Suprapubic skin (tissue), 4 donors: Measurements from ENCODE around the gene METAP1. TPM values are rescaled to one million over a fixed set of nuclear protein-coding genes. Genes with fewer than 3 reads are reported as not detected.

Source experiments
- DNase-seq, 2 donors: peaks; one replicate each; pipeline ENCODE4 v3.0.0-alpha.2; 2019; ENCODE audit warnings: low spot score in 2 of 2
- H3K27ac ChIP-seq: fragments of 200-600 bp; sonication (generic); one replicate; pipeline ENCODE4 v1.5.1; 2019
- H3K27me3 ChIP-seq: fragments of 200-600 bp; sonication (generic); one replicate; pipeline ENCODE4 v1.5.1; 2019
- H3K36me3 ChIP-seq: fragments of 200-600 bp; sonication (generic); one replicate; pipeline ENCODE4 v1.5.1; 2019
- H3K4me1 ChIP-seq: fragments of 200-600 bp; sonication (generic); one replicate; pipeline ENCODE4 v1.5.1; 2019
- H3K4me3 ChIP-seq: fragments of 200-600 bp; sonication (generic); one replicate; pipeline ENCODE4 v1.5.1; 2019; ENCODE audit warnings: mild to moderate bottlenecking
- H3K9me3 ChIP-seq: fragments of 200-600 bp; sonication (generic); one replicate; pipeline ENCODE4 v1.5.1; 2019
- EP300 ChIP-seq: sonication (generic); formaldehyde crosslinking; IDR thresholded peaks from one replicate; pipeline ENCODE4 v1.6.1; 2017; ENCODE audit warnings: antibody characterized with exemption
- POLR2A ChIP-seq, 2 donors: fragments of 450-650 bp; IDR thresholded peaks; one replicate each; pipeline ENCODE4 v1.6.1; 2017; ENCODE audit warnings: antibody characterized with exemption in 2 of 2, mild to moderate bottlenecking in 2 of 2, moderate library complexity in 2 of 2
- POLR2AphosphoS5 ChIP-seq, 3 donors: sonication (generic); formaldehyde crosslinking; IDR thresholded peaks; one replicate each; pipeline ENCODE4 v1.6.1; 2017; ENCODE audit warnings: antibody characterized with exemption in 3 of 3
- WGBS: methylation state at CpG from one replicate; pipeline ENCODE4 v1.1.5; 2018; 5-methylcytosine and 5-hydroxymethylcytosine counted together
- total RNA-seq, 4 donors: library from RNA; depleted of rRNA; stranded (reverse); fragments of >200 nt; gene quantifications; one replicate each; pipeline ENCODE4 v1.1.0, GENCODE V29; 2016
- TF ChIP-seq, protein P1 (sequence below), 2 donors: fragments of 200-600 bp in 1 of 2; fragments of 450-650 bp in 1 of 2; sonication (generic) in 1 of 2; IDR thresholded peaks; one replicate each; pipeline ENCODE4 v1.5.1; 2016 to 2019; ENCODE audit warnings: antibody characterized with exemption in 2 of 2, mild to moderate bottlenecking in 1 of 2, moderate library complexity in 1 of 2

Gene METAP1
- total RNA-seq, 4 donors from 2014 or later, result 40.0 to 55.9 (median 49.4) TPM

DNA sequence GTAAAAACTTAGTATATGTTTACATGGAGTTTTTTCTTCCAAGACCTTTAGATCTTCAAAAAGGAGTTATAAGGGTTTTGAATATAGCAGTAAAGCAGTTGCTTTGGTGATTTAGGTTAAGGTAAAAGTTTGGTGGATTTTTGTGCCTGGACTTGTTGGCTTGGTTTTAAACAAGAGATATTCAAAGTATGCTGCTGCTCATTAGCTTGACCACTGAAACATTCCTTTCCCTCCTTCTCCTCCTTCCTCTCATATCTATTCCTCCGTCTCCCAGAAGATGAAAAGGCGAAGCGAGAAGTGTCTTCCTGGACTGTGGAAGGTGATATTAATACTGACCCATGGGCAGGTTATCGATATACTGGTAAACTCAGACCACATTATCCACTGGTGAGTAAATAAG, 38.4 kb downstream of the METAP1 start:
- H3K27ac ChIP-seq, result no peak overlapping the region
- TF ChIP-seq EP300 (no peak), POLR2AphosphoS5 (IDR thresholded peaks at IDR 0.05) (no peak), POLR2A (IDR thresholded peaks at IDR 0.05) (no peak)
- TF ChIP-seq, protein P1, sequence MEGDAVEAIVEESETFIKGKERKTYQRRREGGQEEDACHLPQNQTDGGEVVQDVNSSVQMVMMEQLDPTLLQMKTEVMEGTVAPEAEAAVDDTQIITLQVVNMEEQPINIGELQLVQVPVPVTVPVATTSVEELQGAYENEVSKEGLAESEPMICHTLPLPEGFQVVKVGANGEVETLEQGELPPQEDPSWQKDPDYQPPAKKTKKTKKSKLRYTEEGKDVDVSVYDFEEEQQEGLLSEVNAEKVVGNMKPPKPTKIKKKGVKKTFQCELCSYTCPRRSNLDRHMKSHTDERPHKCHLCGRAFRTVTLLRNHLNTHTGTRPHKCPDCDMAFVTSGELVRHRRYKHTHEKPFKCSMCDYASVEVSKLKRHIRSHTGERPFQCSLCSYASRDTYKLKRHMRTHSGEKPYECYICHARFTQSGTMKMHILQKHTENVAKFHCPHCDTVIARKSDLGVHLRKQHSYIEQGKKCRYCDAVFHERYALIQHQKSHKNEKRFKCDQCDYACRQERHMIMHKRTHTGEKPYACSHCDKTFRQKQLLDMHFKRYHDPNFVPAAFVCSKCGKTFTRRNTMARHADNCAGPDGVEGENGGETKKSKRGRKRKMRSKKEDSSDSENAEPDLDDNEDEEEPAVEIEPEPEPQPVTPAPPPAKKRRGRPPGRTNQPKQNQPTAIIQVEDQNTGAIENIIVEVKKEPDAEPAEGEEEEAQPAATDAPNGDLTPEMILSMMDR (IDR thresholded peaks at IDR 0.05), result no peak
- H3K9me3 ChIP-seq, result peaks cover 4% of the 10 kb centered on the region
- H3K27me3 ChIP-seq, result no peaks in the 10 kb centered on the region
- H3K36me3 ChIP-seq, result peaks cover 6% of the 10 kb centered on the region
- no peak overlapping the region for H3K4me3 ChIP-seq
- H3K4me1 ChIP-seq, result no peaks in the 10 kb centered on the region
- no peak for DNase-seq
- WGBS, result 97% methylated on average over 4 of the region's 4 CpGs

DNA sequence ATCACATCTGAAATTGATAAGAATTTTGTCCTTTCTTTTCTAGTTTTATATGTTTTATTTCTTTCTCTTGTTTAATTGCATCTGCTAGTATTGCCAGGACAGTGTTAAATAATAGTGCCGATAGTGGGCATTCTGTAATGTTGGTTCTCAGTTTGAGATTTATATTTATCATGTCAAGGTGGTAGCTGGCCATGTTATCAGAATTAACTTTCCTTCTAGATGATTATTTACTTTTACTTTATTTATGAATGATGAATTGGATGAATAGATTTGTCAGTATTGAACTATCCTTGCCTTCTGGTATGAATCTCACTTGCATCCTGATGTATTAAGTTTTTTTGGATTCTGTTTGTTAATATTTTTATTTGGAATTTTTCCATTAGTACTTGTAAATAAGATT, 42.7 kb downstream of the METAP1 start:
- no peak overlapping the region for H3K27ac ChIP-seq

DNA sequence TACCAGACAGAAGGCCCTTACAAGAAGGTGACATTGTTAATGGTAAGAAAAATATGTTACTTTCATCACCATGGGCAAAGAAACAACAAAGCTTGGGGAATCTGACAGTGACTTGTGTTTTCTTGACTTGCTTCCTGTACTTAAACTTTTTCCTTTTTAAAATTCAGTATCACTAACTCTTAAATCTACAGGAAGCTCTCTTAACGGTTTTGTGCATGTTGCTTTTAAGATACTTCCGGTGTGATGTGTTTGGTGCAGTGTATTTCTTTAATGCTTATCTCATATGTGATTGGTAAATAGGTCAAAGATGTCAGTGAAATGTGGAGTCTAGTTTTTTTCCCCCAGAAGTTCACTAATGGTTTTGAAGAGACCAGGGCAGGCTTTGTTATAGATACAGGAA, 47.8 kb downstream of the METAP1 start:
- no peak for TF ChIP-seq POLR2A (IDR thresholded peaks at IDR 0.05)
- TF ChIP-seq, protein P1 (IDR thresholded peaks at IDR 0.05), result no peak
- TF ChIP-seq EP300, result no peak
- TF ChIP-seq POLR2AphosphoS5 (IDR thresholded peaks at IDR 0.05), result no peak
- H3K36me3 ChIP-seq, result peaks cover 37% of the 10 kb centered on the region
- no peak overlapping the region for H3K27ac ChIP-seq
- DNase-seq, result no peak
- no peak overlapping the region for H3K4me3 ChIP-seq
- 61% methylated on average over 2 of the region's 2 CpGs for WGBS
- no peaks in the 10 kb centered on the region for H3K27me3 ChIP-seq
- peaks cover under 1% of the 10 kb centered on the region for H3K9me3 ChIP-seq
- H3K4me1 ChIP-seq, result no peaks in the 10 kb centered on the region

More for the DNA sequence above, 42.7 kb downstream of the METAP1 start:
- Histone ChIP-seq H3K4me3 (no peak overlapping the region), H3K27me3 (no peaks in the 10 kb centered on the region), H3K4me1 (no peaks in the 10 kb centered on the region), H3K9me3 (peaks cover 4% of the 10 kb centered on the region), H3K36me3 (peaks cover 27% of the 10 kb centered on the region)
- DNase-seq, result no peak
- TF ChIP-seq POLR2A (IDR thresholded peaks at IDR 0.05) (no peak), POLR2AphosphoS5 (IDR thresholded peaks at IDR 0.05) (no peak)
- TF ChIP-seq, protein P1 (IDR thresholded peaks at IDR 0.05), result no peak
- WGBS, result 96% methylated on average over 1 of the region's 1 CpG

DNA sequence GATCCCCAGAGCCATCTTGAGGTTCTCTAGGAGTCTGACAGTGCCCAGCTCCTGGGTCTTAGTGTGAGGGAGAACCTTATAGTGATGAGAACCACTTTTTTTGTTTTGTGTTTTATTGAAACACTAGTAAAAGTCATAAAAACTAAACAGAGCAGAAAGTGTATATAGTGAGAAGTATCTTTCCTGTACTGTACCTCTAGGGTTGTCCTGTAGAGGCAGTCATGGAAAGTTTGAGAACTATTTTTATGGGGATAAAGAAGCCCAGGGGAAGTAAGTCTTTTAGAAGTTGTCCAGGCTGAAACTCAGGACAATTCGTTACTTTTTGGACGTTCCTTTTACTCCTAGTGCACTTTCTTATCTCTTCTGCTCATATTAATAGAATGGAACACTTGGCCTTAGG, 52.2 kb downstream of the METAP1 start:
- no peak for DNase-seq
- Histone ChIP-seq H3K27me3 (no peaks in the 10 kb centered on the region), H3K36me3 (peaks cover 55% of the 10 kb centered on the region), H3K27ac (no peak overlapping the region), H3K4me3 (no peak overlapping the region), H3K4me1 (no peaks in the 10 kb centered on the region), H3K9me3 (no peaks in the 10 kb centered on the region)
- WGBS, result 89% methylated on average over 2 of the region's 2 CpGs
- TF ChIP-seq POLR2AphosphoS5 (IDR thresholded peaks at IDR 0.05), result no peak
- no peak for TF ChIP-seq POLR2A (IDR thresholded peaks at IDR 0.05)
- TF ChIP-seq, protein P1 (IDR thresholded peaks at IDR 0.05), result no peak
- TF ChIP-seq EP300, result no peak

DNA sequence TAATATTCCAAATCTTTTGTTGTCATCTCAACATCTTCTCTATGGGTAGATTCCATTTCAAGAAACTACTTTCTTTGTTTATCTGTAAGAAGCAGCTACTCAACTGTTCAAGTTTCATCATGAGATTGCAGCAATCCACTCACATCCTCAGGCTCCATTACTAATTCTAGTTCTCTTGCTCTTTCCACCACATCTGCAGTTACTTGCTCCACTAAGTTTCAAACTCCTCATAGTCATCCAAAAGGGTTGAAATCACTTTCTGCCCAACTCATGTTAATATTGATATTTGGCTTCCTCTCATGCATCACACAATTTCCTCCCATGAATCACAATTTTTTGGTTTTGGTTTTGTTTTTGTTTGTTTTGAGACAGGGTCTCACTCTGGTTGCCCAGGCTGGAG, 57.4 kb downstream of the METAP1 start:
- no peak for TF ChIP-seq POLR2A (IDR thresholded peaks at IDR 0.05)
- no peak for TF ChIP-seq EP300
- TF ChIP-seq, protein P1 (IDR thresholded peaks at IDR 0.05), result no peak
- no peak for TF ChIP-seq POLR2AphosphoS5 (IDR thresholded peaks at IDR 0.05)
- Histone ChIP-seq H3K27ac (no peak overlapping the region), H3K36me3 (peaks cover 52% of the 10 kb centered on the region), H3K9me3 (no peaks in the 10 kb centered on the region), H3K4me3 (no peak overlapping the region), H3K27me3 (no peaks in the 10 kb centered on the region), H3K4me1 (peaks cover 4% of the 10 kb centered on the region)
- DNase-seq, result no peak
